ENCODE measurements around the gene SYT9. TPM values are rescaled to one million over a fixed set of nuclear protein-coding genes. Genes with fewer than 3 reads are reported as not detected.

SYT9 gene
- polyA plus RNA-seq, 1 donor from 2014 or later, result 2.3 TPM

DNA sequence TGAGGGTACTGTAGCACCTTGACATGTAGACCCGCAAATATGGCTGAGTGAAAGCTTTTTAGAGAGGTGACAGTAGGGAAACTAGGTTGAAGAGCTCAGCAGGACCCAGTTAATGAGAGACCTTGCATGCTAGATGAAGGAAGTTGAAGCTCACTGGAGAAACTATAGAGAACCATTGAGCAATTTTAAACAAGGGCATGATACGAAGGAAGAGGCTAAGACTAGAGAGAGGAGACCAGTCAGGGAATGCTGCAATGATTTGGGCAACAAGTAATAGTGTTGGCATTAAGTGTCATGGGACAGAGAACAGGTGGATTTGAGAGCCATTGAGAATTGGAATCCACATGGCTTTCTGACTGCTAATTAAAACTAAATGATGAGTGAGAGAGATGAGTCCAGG, 237.7 kb downstream of the SYT9 start:
- H3F3A ChIP-seq (ENCODE audit: insufficient read depth, low read length, poor library complexity, severe bottlenecking), result no peaks in the 10 kb centered on the region
- no peaks in the 10 kb centered on the region for H3K79me2 ChIP-seq (replicated peaks; ENCODE audit: insufficient read depth, low read length)
- H3K27me3 ChIP-seq (ENCODE audit: insufficient read depth, low read depth, low read length), result no peaks in the 10 kb centered on the region
- no peak overlapping the region for H2AFZ ChIP-seq (ENCODE audit: low read depth, low read length)
- H4K20me1 ChIP-seq (ENCODE audit: insufficient read depth), result no peaks in the 10 kb centered on the region
- no peaks in the 10 kb centered on the region for H3K36me3 ChIP-seq (ENCODE audit: insufficient read depth, low read length)
- H3K9ac ChIP-seq (ENCODE audit: low read length), result no peak overlapping the region
- H3K9me2 ChIP-seq (ENCODE audit: insufficient read depth, low read length), result no peaks in the 10 kb centered on the region
- no peaks in the 10 kb centered on the region for H3K9me3 ChIP-seq (ENCODE audit: low read length)
- no peak overlapping the region for H3K4me2 ChIP-seq (ENCODE audit: low read length)
- H3K27ac ChIP-seq (ENCODE audit: low read length), result no peak overlapping the region
- no peak overlapping the region for H3K4me3 ChIP-seq (ENCODE audit: low read length)
- TF ChIP-seq EZH2 (IDR thresholded peaks at IDR 0.05; ENCODE audit: borderline replicate concordance, insufficient read depth, low read length, poor library complexity, severe bottlenecking) (no peak), EP300 (conservative IDR thresholded peaks at IDR 0.05; ENCODE audit: poor library complexity, severe bottlenecking) (no peak), MXI1 (conservative IDR thresholded peaks at IDR 0.05; ENCODE audit: poor library complexity, severe bottlenecking) (no peak), RAD21 (conservative IDR thresholded peaks at IDR 0.05) (no peak), SMC3 (conservative IDR thresholded peaks at IDR 0.05; ENCODE audit: poor library complexity) (no peak), POLR2AphosphoS5 (IDR thresholded peaks at IDR 0.05) (no peak), TAF1 (IDR thresholded peaks at IDR 0.05; ENCODE audit: low read depth) (no peak)
- TF ChIP-seq, protein P1, sequence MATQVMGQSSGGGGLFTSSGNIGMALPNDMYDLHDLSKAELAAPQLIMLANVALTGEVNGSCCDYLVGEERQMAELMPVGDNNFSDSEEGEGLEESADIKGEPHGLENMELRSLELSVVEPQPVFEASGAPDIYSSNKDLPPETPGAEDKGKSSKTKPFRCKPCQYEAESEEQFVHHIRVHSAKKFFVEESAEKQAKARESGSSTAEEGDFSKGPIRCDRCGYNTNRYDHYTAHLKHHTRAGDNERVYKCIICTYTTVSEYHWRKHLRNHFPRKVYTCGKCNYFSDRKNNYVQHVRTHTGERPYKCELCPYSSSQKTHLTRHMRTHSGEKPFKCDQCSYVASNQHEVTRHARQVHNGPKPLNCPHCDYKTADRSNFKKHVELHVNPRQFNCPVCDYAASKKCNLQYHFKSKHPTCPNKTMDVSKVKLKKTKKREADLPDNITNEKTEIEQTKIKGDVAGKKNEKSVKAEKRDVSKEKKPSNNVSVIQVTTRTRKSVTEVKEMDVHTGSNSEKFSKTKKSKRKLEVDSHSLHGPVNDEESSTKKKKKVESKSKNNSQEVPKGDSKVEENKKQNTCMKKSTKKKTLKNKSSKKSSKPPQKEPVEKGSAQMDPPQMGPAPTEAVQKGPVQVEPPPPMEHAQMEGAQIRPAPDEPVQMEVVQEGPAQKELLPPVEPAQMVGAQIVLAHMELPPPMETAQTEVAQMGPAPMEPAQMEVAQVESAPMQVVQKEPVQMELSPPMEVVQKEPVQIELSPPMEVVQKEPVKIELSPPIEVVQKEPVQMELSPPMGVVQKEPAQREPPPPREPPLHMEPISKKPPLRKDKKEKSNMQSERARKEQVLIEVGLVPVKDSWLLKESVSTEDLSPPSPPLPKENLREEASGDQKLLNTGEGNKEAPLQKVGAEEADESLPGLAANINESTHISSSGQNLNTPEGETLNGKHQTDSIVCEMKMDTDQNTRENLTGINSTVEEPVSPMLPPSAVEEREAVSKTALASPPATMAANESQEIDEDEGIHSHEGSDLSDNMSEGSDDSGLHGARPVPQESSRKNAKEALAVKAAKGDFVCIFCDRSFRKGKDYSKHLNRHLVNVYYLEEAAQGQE (IDR thresholded peaks at IDR 0.05; ENCODE audit: borderline replicate concordance), result no peak
- TF ChIP-seq, protein P2, sequence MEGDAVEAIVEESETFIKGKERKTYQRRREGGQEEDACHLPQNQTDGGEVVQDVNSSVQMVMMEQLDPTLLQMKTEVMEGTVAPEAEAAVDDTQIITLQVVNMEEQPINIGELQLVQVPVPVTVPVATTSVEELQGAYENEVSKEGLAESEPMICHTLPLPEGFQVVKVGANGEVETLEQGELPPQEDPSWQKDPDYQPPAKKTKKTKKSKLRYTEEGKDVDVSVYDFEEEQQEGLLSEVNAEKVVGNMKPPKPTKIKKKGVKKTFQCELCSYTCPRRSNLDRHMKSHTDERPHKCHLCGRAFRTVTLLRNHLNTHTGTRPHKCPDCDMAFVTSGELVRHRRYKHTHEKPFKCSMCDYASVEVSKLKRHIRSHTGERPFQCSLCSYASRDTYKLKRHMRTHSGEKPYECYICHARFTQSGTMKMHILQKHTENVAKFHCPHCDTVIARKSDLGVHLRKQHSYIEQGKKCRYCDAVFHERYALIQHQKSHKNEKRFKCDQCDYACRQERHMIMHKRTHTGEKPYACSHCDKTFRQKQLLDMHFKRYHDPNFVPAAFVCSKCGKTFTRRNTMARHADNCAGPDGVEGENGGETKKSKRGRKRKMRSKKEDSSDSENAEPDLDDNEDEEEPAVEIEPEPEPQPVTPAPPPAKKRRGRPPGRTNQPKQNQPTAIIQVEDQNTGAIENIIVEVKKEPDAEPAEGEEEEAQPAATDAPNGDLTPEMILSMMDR (IDR thresholded peaks at IDR 0.05; ENCODE audit: poor library complexity, severe bottlenecking), result no peak

DNA sequence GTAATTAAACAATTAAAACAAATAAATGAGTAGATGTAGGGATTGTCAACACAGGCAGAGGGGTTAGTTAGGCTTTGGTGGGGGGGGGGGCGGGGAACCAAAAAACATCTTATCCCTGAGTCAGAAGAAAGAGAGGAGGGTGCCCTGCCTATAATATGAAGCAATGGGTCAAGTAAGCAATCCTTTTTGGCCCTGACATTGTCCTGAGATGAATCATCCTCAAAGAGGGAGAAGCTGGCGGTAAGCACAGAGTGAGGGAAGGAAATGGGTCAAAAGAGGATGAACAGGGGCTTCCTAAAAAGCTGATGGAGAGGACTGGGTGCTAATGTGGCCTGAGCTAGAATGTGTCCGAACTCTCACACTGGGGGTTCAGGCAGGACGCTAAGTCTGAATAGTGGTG, 238.3 kb downstream of the SYT9 start:
- H2AFZ ChIP-seq (ENCODE audit: low read depth, low read length), result no peak overlapping the region
- no peaks in the 10 kb centered on the region for H3K9me2 ChIP-seq (ENCODE audit: insufficient read depth, low read length)
- no peak overlapping the region for H3K9ac ChIP-seq (ENCODE audit: low read length)
- H3K79me2 ChIP-seq (replicated peaks; ENCODE audit: insufficient read depth, low read length), result no peaks in the 10 kb centered on the region
- no peaks in the 10 kb centered on the region for H3K36me3 ChIP-seq (ENCODE audit: insufficient read depth, low read length)
- TF ChIP-seq EP300 (conservative IDR thresholded peaks at IDR 0.05; ENCODE audit: poor library complexity, severe bottlenecking) (no peak), POLR2AphosphoS5 (IDR thresholded peaks at IDR 0.05) (no peak), RAD21 (conservative IDR thresholded peaks at IDR 0.05) (no peak), SMC3 (conservative IDR thresholded peaks at IDR 0.05; ENCODE audit: poor library complexity) (no peak), TAF1 (IDR thresholded peaks at IDR 0.05; ENCODE audit: low read depth) (no peak), MXI1 (conservative IDR thresholded peaks at IDR 0.05; ENCODE audit: poor library complexity, severe bottlenecking) (no peak), EZH2 (IDR thresholded peaks at IDR 0.05; ENCODE audit: borderline replicate concordance, insufficient read depth, low read length, poor library complexity, severe bottlenecking) (no peak)
- TF ChIP-seq, protein P2 (IDR thresholded peaks at IDR 0.05; ENCODE audit: poor library complexity, severe bottlenecking), result no peak
- TF ChIP-seq, protein P1 (IDR thresholded peaks at IDR 0.05; ENCODE audit: borderline replicate concordance), result no peak
- H3K9me3 ChIP-seq (ENCODE audit: low read length), result no peaks in the 10 kb centered on the region
- H3K27me3 ChIP-seq (ENCODE audit: insufficient read depth, low read depth, low read length), result no peaks in the 10 kb centered on the region
- no peak overlapping the region for H3K4me2 ChIP-seq (ENCODE audit: low read length)
- H3F3A ChIP-seq (ENCODE audit: insufficient read depth, low read length, poor library complexity, severe bottlenecking), result no peaks in the 10 kb centered on the region
- no peaks in the 10 kb centered on the region for H4K20me1 ChIP-seq (ENCODE audit: insufficient read depth)
- H3K27ac ChIP-seq (ENCODE audit: low read length), result no peak overlapping the region
- no peak overlapping the region for H3K4me3 ChIP-seq (ENCODE audit: low read length)
